Hypothalamus (tissue), 51 donors: ENCODE measurements around the gene CCDC117.
A peak's percentile ranks its signal among the peaks of the same experiment; 100 is the strongest.

Experiments
- DNase-seq, 51 donors: peaks; one replicate each; lab custom pipeline; 2025; lab: John Stamatoyannopoulos, UW

The CCDC117 gene

GRCh38 chr22:28768701-28769393 lies 3.6 kb upstream of the CCDC117 start:
- DNase-seq, result no peak

DNA sequence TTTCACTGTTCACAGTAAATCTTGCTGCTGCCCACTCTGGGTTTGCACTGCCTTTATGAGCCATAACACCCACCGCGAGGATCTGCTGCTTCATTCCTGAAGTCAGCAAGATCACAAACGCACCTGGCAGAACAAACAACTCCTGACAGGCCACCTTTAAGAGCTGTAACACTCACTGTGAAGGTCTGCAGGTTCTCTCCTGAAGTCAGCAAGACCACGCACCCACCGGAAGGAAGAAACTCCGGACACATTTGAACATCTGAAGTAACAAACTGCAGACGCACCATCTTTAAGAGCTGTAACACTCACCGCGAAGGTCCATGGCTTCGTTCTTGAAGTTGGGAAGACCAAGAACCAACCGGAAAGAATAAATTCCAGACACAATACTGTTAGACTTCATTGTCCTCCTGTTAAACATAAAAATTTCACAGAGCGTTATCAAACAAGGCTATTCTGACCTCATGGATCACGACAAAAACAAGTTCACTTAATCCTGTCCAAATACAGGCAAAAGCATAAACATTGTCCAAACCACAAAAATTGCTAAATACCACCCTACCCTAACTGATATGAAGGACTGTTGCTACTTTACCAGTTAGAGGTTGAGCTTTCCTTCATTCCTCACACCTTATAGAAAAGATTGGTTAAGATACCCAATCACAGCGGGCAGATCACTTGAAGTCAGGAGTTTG lies 3.0 kb upstream of the CCDC117 start:
- DNase-seq, result no peak

DNA sequence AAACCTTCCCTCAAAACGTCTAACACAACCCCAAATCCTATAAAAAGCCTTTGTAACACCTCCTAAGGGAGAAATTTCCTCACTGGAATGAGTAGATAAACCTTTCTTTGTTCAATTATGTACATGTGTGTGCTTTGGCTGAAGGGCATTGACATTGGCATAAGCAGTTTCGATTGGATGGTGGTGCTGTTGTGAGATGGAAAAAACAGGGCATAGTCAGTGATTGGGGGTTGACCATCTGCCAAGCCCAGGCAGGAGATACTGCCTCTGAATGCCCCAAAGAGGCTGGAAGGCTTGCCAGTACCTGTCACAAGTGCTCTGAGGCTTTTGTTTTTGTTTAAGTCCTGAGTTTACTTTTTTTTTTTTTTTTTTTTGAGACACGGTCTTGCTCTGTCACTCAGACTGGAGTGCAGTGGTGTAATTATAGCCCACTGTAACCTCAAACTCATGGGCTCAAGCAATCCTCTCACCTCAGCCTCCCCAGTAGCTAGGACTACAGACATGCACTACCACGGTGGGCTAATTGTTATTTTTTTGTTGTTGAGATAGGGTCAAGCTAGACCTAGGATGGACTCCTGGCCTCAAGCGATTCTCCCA lies 1.2 kb upstream of the CCDC117 start:
- DNase-seq, result no peak

GRCh38 chr22:28773461-28773867 lies 969 bp downstream of the CCDC117 start:
- peak in 1 of 51 donors; percentile 41 for DNase-seq

DNA sequence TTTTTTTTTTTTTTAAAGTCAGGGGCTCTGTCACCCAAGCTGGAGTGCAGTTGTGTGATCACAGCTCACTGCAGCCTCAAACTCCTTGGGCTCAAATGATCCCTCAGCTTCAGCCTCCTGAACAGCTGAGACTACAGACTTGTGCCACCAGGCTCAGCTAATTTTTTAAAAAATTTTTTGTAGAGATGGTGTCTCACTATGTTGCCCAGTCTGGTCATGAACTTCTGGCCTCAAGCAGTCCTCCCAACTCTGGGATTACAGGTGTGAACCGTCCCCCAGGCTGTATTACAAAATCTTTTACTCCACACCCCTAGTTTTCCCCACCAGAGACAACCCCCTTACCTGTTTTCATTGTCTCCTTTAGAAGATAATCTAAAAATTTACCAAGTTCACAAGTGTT lies 1.9 kb downstream of the CCDC117 start:
- DNase-seq, result no peak

DNA sequence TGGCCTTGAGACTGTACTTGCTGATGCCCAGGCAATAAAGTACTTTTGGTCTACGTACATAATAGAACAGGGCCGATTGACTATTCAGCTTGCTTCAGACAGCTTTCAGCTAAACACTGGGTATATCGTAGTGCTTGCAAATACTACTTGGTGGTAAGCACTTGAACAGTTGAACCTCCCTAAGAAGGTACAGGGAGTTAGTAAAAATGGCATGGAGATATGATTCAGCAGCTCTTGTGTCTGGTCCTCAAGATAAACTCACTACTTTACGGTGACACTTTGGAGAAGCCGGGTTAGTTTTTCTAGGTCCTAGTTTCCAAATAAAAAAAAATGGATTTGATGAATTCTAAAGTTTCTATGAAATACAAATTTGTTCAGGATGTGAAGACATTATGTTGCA lies 7.3 kb downstream of the CCDC117 start:
- DNase-seq, result no peak

DNA sequence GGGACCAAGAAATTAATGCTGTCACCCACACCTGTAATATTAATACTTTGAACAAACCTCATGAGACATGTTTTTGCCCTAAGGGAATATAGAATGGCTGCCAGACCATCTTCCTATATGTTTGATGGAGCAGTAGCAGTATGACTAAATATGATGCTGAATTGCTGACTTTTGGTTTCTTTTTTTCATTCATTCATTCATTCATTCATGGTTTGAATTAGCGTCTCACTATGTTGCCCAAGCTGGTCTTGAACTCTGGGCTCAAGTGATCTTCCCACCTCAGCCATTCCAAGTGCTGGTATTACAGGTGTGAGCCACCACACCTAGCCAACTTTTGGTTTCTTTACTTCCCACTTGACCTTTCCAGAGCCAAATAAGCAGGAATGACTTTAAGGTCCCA lies 7.8 kb downstream of the CCDC117 start:
- no peak for DNase-seq

DNA sequence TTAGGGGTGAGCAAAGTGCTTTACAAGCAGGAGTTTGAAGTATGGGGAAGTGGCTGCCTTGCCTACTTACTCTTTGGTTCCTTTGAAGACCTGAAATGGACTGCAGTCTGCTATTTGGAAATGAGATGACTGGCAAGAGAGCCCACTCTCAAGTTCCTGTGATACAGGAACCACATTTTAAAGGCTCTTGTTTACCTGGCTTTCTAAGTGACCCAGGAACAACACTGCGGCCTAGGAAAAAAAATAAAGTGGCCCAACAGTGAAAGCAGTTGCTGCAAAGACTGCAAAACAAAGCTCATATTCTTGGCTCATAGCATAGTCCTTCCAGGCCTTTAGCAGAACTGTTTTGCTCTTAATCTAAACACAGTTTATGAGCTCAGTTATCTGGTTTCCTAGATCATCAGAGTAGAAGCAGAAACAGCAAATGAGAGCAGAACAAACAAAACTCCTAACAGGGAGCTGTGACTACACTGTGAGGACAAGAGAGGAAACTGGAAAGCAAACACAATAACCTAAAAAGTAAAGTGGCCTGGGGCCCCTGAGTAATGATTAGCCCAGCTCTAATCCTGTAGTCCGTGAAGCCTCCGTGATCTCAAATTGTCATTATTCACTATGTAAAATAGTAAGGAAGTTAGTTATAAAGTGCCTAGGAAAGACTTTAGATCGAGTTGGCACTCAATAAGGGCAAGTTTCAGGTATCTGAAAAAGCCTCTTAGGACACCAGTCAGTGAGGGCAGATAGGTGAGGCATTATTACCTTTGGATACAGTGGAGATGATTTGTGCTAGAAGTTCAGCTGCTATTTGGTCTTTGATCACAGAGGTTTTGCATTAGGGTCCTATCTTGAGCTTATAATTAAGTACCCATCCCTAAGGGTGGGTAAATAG lies 11.5 kb downstream of the CCDC117 start:
- no peak for DNase-seq

DNA sequence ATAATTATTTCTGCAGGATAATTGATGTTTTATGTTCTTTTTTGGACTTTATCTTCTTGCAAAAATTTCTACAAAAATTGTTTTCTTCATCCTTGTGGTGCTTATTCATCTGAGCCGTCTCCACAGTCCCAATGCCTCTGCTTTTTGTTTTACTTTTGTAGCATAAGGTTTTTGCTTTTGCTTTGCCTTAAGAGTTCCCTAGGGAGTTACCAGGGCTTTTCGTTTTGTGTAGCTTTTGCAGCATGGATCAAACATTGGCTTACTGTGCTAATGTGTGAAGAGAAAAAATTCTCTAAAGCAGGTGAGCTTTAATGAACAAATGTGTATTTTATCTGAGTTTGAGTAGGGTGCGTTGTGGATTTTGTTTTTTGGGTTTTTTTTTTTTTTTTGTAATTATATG lies 16.1 kb downstream of the CCDC117 start:
- no peak for DNase-seq

GRCh38 chr22:28791124-28791523 lies 18.6 kb downstream of the CCDC117 start:
- DNase-seq, result no peak

- no peak for DNase-seq
Observed at GRCh38 chr22:28791841-28792490, 19.5 kb downstream of the CCDC117 start.

DNA sequence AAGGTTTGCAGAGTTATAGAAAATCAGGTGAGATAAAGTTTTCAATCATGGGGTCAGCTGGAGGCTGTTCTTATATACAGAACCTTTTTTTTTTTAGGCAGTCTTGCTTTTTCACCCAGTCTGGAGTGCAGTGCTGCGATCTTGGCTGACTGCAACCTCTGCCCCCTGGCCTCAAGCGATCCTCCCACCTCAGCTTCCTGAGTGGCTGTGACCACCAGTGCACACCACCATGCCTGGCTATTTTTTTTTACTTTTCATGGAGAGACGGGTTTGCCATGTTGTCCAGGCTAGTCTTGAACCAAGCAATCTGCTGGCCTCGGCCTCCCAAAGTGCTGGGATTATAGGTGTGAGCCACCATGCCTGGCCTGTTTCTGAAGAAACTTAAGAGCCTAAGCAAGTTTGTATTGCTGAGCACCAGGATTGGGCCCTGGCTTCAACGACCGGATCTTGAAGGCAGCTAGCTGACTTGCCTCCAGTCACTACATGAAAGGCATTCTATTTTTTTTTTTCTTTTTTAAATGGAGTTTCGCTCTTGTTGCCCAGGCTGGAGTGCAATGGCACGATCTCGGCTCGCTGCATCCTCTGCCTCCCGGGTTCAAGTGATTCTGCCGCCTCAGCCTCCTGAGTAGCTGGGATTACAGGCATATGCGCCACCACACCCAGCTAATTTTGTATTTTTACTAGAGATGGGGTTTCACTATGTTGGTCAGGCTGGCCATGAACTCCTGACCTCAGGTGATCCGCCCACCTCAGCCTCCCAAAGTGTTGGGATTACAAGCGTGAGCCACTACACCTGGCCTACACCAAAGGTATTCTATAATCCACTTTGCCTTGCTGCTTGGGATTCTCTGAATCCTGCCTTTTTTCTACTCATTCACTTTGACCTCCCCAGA lies 20.2 kb downstream of the CCDC117 start:
- no peak for DNase-seq

DNA sequence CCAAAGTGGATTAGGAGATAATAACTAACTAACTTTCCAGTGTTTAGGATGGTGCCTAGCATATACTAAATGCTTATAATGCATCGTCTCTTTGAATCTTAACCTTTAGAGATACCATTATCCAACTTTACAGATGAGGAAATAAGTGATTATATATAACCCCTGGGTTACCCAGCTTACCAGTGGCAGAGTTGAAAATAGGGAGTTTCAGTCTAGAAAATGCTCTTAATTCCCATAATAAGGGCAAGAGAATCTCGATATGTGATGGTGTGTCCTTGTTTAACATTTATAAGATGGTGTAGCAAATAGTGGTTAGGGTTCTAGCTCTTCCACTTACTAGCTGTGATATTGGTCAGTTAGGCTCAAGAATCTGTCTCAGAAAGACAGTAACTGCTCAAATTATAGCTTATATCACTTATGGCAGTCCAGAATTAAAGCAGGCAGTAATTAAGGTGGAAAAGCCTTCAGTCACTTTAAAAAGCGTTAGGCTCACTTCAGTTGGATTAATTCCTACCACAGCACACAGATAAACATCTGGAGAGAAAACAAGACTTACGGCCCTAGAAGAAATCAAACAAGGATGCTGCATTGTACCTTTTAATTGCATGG lies 21.6 kb downstream of the CCDC117 start:
- no peak for DNase-seq

GRCh38 chr22:28795071-28795693 lies 22.7 kb downstream of the CCDC117 start:
- DNase-seq, result no peak

GRCh38 chr22:28795932-28796856 lies 23.7 kb downstream of the CCDC117 start:
- no peak for DNase-seq

DNA sequence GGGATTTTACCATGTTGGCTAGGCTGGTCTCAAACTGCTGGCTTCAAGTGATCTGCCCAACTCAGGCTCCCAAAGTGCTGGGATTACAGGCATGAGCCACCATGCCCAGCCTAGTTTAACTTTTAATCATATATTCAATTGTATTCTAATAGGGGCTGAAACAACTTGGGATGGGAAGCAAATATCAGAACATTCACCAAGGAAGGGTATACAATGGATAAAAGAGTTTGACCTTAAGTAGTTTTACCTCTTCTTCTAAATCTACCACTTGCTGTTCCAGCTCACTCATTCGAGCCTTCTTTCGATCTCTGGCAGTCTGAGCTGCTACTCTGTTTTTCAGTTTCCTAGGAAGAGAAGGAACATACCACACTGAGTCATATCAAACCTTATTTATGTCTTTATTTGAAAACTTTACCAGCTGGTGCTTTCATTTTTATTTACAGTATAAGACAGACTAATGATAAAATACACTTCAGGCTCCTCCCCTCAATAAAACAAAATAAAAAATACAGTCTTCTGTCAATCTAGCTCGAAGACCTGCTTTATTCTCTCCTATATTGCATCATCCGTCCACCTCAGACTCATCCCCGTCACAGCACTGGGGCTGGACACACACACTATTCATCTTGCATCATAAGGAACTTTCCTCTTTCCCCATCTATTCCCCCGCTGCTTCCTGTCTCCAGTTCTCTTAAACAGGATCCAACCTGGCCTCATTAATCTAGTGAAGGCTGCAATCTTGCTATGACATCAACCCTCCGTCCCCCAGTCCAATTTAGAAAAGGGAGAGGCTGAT lies 26.5 kb downstream of the CCDC117 start:
- peak in 6 of 51 donors; percentile 14 to 33 (median 24) for DNase-seq
